IMR-90 (cell line): ENCODE measurements around the gene KLHL41. TPM values are rescaled to one million over a fixed set of nuclear protein-coding genes. Genes with fewer than 3 reads are reported as not detected.

Source experiments
- ATAC-seq: fragments of 200-7000 bp; cut with Tn5 transposase; 2 replicates; pipeline ENCODE4 v1.9.1; 2020; ENCODE audit warnings: low read depth, mild to moderate bottlenecking, moderate library complexity
- BruUV-seq: library from RNA; stranded (reverse); fragments of 400-500 nt; replicated peaks from 2 replicates; lab custom pipeline; 2021; lab: Mats Ljungman, UMichigan
- CTCF ChIA-PET: fragments of 300-600 bp; formaldehyde crosslinking; extraction: SDS; loops from one replicate; lab custom pipeline; 2021; ENCODE audit warnings: antibody characterized with exemption; lab: Yijun Ruan, JAX
- POLR2A ChIA-PET: fragments of 300-600 bp; sonication (Branson Sonifier 250); formaldehyde crosslinking; loops from one replicate; lab custom pipeline; 2022; ENCODE audit warnings: antibody characterized with exemption; ENCODE audit not compliant: unreplicated experiment; lab: Charles Lee
- DNase-seq: peaks from one replicate; pipeline ENCODE4 v3.0.0; 2013
- H2AFZ ChIP-seq: replicated peaks from 2 replicates; pipeline ENCODE3; 2013; ENCODE audit warnings: low read length, mild to moderate bottlenecking; ENCODE audit not compliant: poor library complexity
- H2AK5ac ChIP-seq: 2 replicates; pipeline ENCODE4 v1.6.1; 2013; ENCODE audit warnings: low read depth, low read length, inconsistent platforms
- H2AK9ac ChIP-seq: replicated peaks from 2 replicates; pipeline ENCODE3; 2013; ENCODE audit warnings: mild to moderate bottlenecking, low read depth, low read length, moderate library complexity; ENCODE audit not compliant: poor library complexity
- H2BK120ac ChIP-seq: 2 replicates; pipeline ENCODE4 v1.6.1; 2013; ENCODE audit warnings: low read depth, low read length, inconsistent platforms
- H2BK15ac ChIP-seq: 3 replicates; pipeline ENCODE4 v1.6.1; 2013; ENCODE audit warnings: low read depth, low read length, inconsistent platforms
- H2BK20ac ChIP-seq: 2 replicates; pipeline ENCODE4 v1.6.1; 2013; ENCODE audit warnings: low read depth, mild to moderate bottlenecking, inconsistent platforms, low read length, moderate library complexity
- H2BK5ac ChIP-seq: 2 replicates; pipeline ENCODE4 v1.6.1; 2013; ENCODE audit warnings: mild to moderate bottlenecking, low read depth, low read length, inconsistent platforms; ENCODE audit not compliant: poor library complexity, severe bottlenecking
- H3K14ac ChIP-seq: replicated peaks from 2 replicates; pipeline ENCODE4 v1.6.1; 2013; ENCODE audit warnings: low read depth, low read length, inconsistent platforms
- H3K18ac ChIP-seq: 2 replicates; pipeline ENCODE4 v1.6.1; 2013; ENCODE audit warnings: low read depth, low read length, control low read depth
- H3K23ac ChIP-seq: 2 replicates; pipeline ENCODE4 v1.6.1; 2013; ENCODE audit warnings: low read depth, low read length, inconsistent platforms
- H3K27ac ChIP-seq: 2 replicates; pipeline ENCODE4 v1.5.1; 2013; ENCODE audit warnings: mild to moderate bottlenecking, control low read depth, low read length; ENCODE audit not compliant: insufficient read depth
- H3K27me3 ChIP-seq: 2 replicates; pipeline ENCODE4 v1.6.1; 2013; ENCODE audit warnings: low read length; ENCODE audit not compliant: control insufficient read depth, insufficient read depth
- H3K36me3 ChIP-seq: 2 replicates; pipeline ENCODE4 v1.6.1; 2013; ENCODE audit warnings: low read length, mixed read lengths; ENCODE audit not compliant: control insufficient read depth, insufficient read depth
- H3K4ac ChIP-seq: 2 replicates; pipeline ENCODE4 v1.6.1; 2013; ENCODE audit warnings: low read depth, low read length, inconsistent platforms
- H3K4me1 ChIP-seq: 2 replicates; pipeline ENCODE4 v1.6.1; 2013; ENCODE audit warnings: low read length, mixed read lengths; ENCODE audit not compliant: control insufficient read depth, insufficient read depth
- H3K4me2 ChIP-seq: 2 replicates; pipeline ENCODE4 v1.6.1; 2013; ENCODE audit warnings: low read depth, mild to moderate bottlenecking, control low read depth, low read length, moderate library complexity
- H3K4me3 ChIP-seq: 2 replicates; pipeline ENCODE4 v1.5.1; 2013; ENCODE audit warnings: low read depth, mild to moderate bottlenecking, control low read depth, low read length, moderate library complexity; ENCODE audit not compliant: insufficient read depth
- H3K56ac ChIP-seq: 2 replicates; pipeline ENCODE4 v1.6.1; 2013; ENCODE audit warnings: low read length, inconsistent platforms; ENCODE audit not compliant: insufficient read depth; ENCODE audit errors: extremely low read depth
- H3K79me1 ChIP-seq, 2 experiments: 2 replicates each; pipeline ENCODE4 v1.6.1; 2013; ENCODE audit warnings: low read length in 2 of 2, inconsistent platforms in 1 of 2, low read depth in 1 of 2
- H3K9ac ChIP-seq: 2 replicates; pipeline ENCODE4 v1.6.1; 2013; ENCODE audit warnings: low read depth, low read length, control low read depth
- H3K9me1 ChIP-seq: 2 replicates; pipeline ENCODE4 v1.6.1; 2013; ENCODE audit warnings: low read length, inconsistent platforms; ENCODE audit not compliant: insufficient read depth
- H3K9me3 ChIP-seq: 2 replicates; pipeline ENCODE4 v1.6.1; 2013; ENCODE audit warnings: low read length; ENCODE audit not compliant: control insufficient read depth, insufficient read depth
- H4K20me1 ChIP-seq: 2 replicates; pipeline ENCODE4 v1.6.1; 2013; ENCODE audit warnings: low read length, inconsistent platforms; ENCODE audit not compliant: insufficient read depth
- H4K5ac ChIP-seq: 2 replicates; pipeline ENCODE4 v1.6.1; 2013; ENCODE audit warnings: mild to moderate bottlenecking, low read depth, low read length, control low read depth
- H4K8ac ChIP-seq, 2 experiments: 2 replicates each; pipeline ENCODE4 v1.6.1; 2013; ENCODE audit warnings: low read depth in 2 of 2, low read length in 2 of 2, control low read depth in 1 of 2, inconsistent platforms in 1 of 2
- H4K91ac ChIP-seq: 2 replicates; pipeline ENCODE4 v1.6.1; 2013; ENCODE audit warnings: low read depth, low read length, inconsistent platforms; ENCODE audit not compliant: insufficient read depth
- BHLHE40 ChIP-seq: fragments of 150-350 bp; IDR thresholded peaks from 2 replicates; pipeline ENCODE4 v1.6.1; 2016; ENCODE audit warnings: mild to moderate bottlenecking, low read depth, low read length
- CEBPB ChIP-seq: IDR thresholded peaks from 2 replicates; pipeline ENCODE4 v1.6.1; 2012; ENCODE audit warnings: low read depth, low read length, improper control_type of control experiment
- CHD1 ChIP-seq: IDR thresholded peaks from 2 replicates; pipeline ENCODE4 v1.6.1; 2012; ENCODE audit warnings: low read depth, low read length, improper control_type of control experiment
- FOS ChIP-seq: fragments of 150-350 bp; IDR thresholded peaks from 2 replicates; pipeline ENCODE4 v1.6.1; 2016; ENCODE audit warnings: low read depth, low read length
- MAFK ChIP-seq: IDR thresholded peaks from 2 replicates; pipeline ENCODE4 v1.6.1; 2012; ENCODE audit warnings: low read depth, low read length, improper control_type of control experiment
- MAZ ChIP-seq: IDR thresholded peaks from 2 replicates; pipeline ENCODE4 v1.6.1; 2012; ENCODE audit warnings: low read depth, mild to moderate bottlenecking, low read length, improper control_type of control experiment, moderate library complexity, borderline replicate concordance
- MXI1 ChIP-seq: IDR thresholded peaks from 2 replicates; pipeline ENCODE4 v1.6.1; 2012; ENCODE audit warnings: low read depth, mild to moderate bottlenecking, low read length, moderate library complexity, borderline replicate concordance
- NFE2L2 ChIP-seq: fragments of 150-350 bp; IDR thresholded peaks from 2 replicates; pipeline ENCODE4 v1.6.1; 2016; ENCODE audit warnings: low read depth, mild to moderate bottlenecking, low read length
- POLR2A ChIP-seq: IDR thresholded peaks from 2 replicates; pipeline ENCODE4 v1.6.1; 2012; ENCODE audit warnings: mild to moderate bottlenecking, low read depth, low read length
- RAD21 ChIP-seq: IDR thresholded peaks from 2 replicates; pipeline ENCODE4 v1.6.1; 2012; ENCODE audit warnings: low read length, improper control_type of control experiment
- RCOR1 ChIP-seq: IDR thresholded peaks from 2 replicates; pipeline ENCODE4 v1.6.1; 2012; ENCODE audit warnings: mild to moderate bottlenecking, low read length, improper control_type of control experiment; ENCODE audit not compliant: insufficient replicate concordance
- RFX5 ChIP-seq: IDR thresholded peaks from 2 replicates; pipeline ENCODE4 v1.8.0; 2012; ENCODE audit warnings: low read depth, mild to moderate bottlenecking, low read length, moderate library complexity
- SMC3 ChIP-seq: fragments of 150-350 bp; IDR thresholded peaks from 2 replicates; pipeline ENCODE4 v1.6.1; 2016; ENCODE audit warnings: low read depth, mild to moderate bottlenecking, antibody characterized with exemption, low read length, moderate library complexity
- USF2 ChIP-seq: fragments of 150-350 bp; IDR thresholded peaks from 2 replicates; pipeline ENCODE4 v1.6.1; 2017; ENCODE audit warnings: mild to moderate bottlenecking, antibody characterized with exemption, low read length, low read depth
- dilution Hi-C: fragments of 300-500 bp; cut with HindIII; formaldehyde crosslinking; loops from one replicate; pipeline ENCODE4 v1.14.3; 2018; ENCODE audit warnings: low sequenced_read_pairs; ENCODE audit not compliant: unreplicated experiment
- in situ Hi-C: fragments of 300-500 bp; cut with MboI; formaldehyde crosslinking; loops from 3 replicates; pipeline ENCODE4 v1.14.3; 2019; ENCODE audit warnings: low sequenced_read_pairs, inconsistent platforms, mixed read lengths
- intact Hi-C: fragments of 100-400 bp; cut with micrococcal nuclease; formaldehyde crosslinking; loops from 2 replicates; pipeline ENCODE4 v1.10.0; 2022
- polyA plus RNA-seq, 3 experiments: library from polyadenylated mRNA; depleted of rRNA; stranded (reverse); fragments of >200 nt; gene quantifications; 2 replicates each; pipeline ENCODE4 v1.2.3, GENCODE V29; 2012; ENCODE audit warnings: low replicate concordance in 1 of 3
- total RNA-seq: library from RNA; depleted of rRNA; stranded (reverse); fragments of >200 nt; gene quantifications from 2 replicates; pipeline ENCODE4 v1.2.3, GENCODE V29; 2012
- TF ChIP-seq, protein P1 (sequence below): fragments of 150-350 bp; IDR thresholded peaks from 2 replicates; pipeline ENCODE4 v1.6.1; 2016; ENCODE audit warnings: low read depth, mild to moderate bottlenecking, low read length, moderate library complexity, borderline replicate concordance
- TF ChIP-seq, protein P2 (sequence below): conservative IDR thresholded peaks from 2 replicates; pipeline ENCODE4 v1.5.1; 2012; ENCODE audit warnings: mild to moderate bottlenecking, low read depth, low read length, improper control_type of control experiment

KLHL41 gene
- total and polyA plus RNA-seq, 2 of the 4 experiments (the other 2 are of a cell fraction) = 0.10 to 0.18 TPM

DNA sequence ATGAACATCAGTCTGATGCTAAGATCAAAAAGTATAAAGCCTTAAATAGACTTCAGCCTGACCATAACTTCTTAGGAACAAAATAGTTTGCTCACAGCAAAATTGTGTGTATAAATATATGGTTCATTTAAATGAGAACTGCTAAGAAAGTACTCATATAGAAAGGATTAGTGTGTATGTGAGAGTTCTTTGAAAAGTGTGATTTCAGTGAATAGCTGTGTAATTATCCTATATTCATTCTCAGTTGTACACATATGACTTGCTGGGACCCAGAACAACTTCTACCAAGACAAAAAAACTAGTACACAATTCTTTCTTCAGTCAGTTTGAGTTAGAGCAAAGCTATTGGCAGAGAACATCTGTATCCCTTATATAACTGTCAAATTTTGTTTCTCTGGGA lies 23.0 kb upstream of the KLHL41 start:
- no peak overlapping the region for H3K23ac ChIP-seq
- no peak for ATAC-seq
- no peak overlapping the region for H3K4me3 ChIP-seq
- no peak overlapping the region for H3K14ac ChIP-seq
- BruUV-seq = no TSS peak
- H2BK120ac ChIP-seq = no peak overlapping the region
- no peak overlapping the region for H3K27ac ChIP-seq
- no peak overlapping the region for H4K5ac ChIP-seq
- no peak overlapping the region for H3K4me2 ChIP-seq
- no peak overlapping the region for H2BK5ac ChIP-seq
- CTCF ChIA-PET = no interaction called here
- POLR2A ChIA-PET = no interaction called here
- no peaks in the 10 kb centered on the region for H4K20me1 ChIP-seq
- H3K9me1 ChIP-seq = no peaks in the 10 kb centered on the region
- no peak overlapping the region for H2BK20ac ChIP-seq
- H3K9ac ChIP-seq = no peak overlapping the region
- no peak overlapping the region for H2BK15ac ChIP-seq
- no peaks in the 10 kb centered on the region for H3K4me1 ChIP-seq
- H2AK9ac ChIP-seq = no peak overlapping the region
- dilution Hi-C loops (no loop called here), in situ Hi-C loops (no loop called here), intact Hi-C loops (no loop called here)
- no peak overlapping the region for H4K91ac ChIP-seq
- H3K36me3 ChIP-seq = peaks cover 3% of the 10 kb centered on the region; the same call in 1 of the 2 replicates
- no peaks in the 10 kb centered on the region for H3K9me3 ChIP-seq
- no peak overlapping the region for H4K8ac ChIP-seq
- no peak for TF ChIP-seq RAD21
- no peak for TF ChIP-seq MAZ
- TF ChIP-seq, protein P1, sequence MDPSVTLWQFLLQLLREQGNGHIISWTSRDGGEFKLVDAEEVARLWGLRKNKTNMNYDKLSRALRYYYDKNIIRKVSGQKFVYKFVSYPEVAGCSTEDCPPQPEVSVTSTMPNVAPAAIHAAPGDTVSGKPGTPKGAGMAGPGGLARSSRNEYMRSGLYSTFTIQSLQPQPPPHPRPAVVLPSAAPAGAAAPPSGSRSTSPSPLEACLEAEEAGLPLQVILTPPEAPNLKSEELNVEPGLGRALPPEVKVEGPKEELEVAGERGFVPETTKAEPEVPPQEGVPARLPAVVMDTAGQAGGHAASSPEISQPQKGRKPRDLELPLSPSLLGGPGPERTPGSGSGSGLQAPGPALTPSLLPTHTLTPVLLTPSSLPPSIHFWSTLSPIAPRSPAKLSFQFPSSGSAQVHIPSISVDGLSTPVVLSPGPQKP = no peak
- TF ChIP-seq, protein P2, sequence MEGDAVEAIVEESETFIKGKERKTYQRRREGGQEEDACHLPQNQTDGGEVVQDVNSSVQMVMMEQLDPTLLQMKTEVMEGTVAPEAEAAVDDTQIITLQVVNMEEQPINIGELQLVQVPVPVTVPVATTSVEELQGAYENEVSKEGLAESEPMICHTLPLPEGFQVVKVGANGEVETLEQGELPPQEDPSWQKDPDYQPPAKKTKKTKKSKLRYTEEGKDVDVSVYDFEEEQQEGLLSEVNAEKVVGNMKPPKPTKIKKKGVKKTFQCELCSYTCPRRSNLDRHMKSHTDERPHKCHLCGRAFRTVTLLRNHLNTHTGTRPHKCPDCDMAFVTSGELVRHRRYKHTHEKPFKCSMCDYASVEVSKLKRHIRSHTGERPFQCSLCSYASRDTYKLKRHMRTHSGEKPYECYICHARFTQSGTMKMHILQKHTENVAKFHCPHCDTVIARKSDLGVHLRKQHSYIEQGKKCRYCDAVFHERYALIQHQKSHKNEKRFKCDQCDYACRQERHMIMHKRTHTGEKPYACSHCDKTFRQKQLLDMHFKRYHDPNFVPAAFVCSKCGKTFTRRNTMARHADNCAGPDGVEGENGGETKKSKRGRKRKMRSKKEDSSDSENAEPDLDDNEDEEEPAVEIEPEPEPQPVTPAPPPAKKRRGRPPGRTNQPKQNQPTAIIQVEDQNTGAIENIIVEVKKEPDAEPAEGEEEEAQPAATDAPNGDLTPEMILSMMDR = no peak
- TF ChIP-seq MXI1 = no peak
- TF ChIP-seq POLR2A = no peak
- no peak for TF ChIP-seq CEBPB
- TF ChIP-seq SMC3 = no peak
- TF ChIP-seq NFE2L2 = no peak
- TF ChIP-seq RFX5 = no peak
- no peak for TF ChIP-seq FOS
- no peak for TF ChIP-seq BHLHE40
- no peak for TF ChIP-seq CHD1
- no peak for TF ChIP-seq RCOR1
- no peak for TF ChIP-seq MAFK
- TF ChIP-seq USF2 = no peak
- H3K27me3 ChIP-seq = no peaks in the 10 kb centered on the region
- no peak overlapping the region for H2AK5ac ChIP-seq
- no peak for DNase-seq
- no peaks in the 10 kb centered on the region for H3K79me1 ChIP-seq
- no peak overlapping the region for H3K56ac ChIP-seq
- no peak overlapping the region for H2AFZ ChIP-seq
- no peak overlapping the region for H3K4ac ChIP-seq
- H3K18ac ChIP-seq = no peak overlapping the region
